Skeletal muscle satellite cell (primary cell): Measurements from ENCODE around the gene ANGEL1.

Experiments
- H3K27me3 ChIP-seq: 2 replicates; pipeline ENCODE4 v1.7.0; 2013; ENCODE audit warnings: low read length; ENCODE audit not compliant: control insufficient read depth, insufficient read depth
- H3K36me3 ChIP-seq: 2 replicates; pipeline ENCODE4 v1.7.0; 2013; ENCODE audit warnings: mild to moderate bottlenecking, control low read depth, low read length; ENCODE audit not compliant: insufficient read depth
- H3K4me1 ChIP-seq: 2 replicates; pipeline ENCODE4 v1.7.0; 2013; ENCODE audit warnings: low read length; ENCODE audit not compliant: control insufficient read depth, insufficient read depth
- H3K4me2 ChIP-seq: 2 replicates; pipeline ENCODE4 v1.7.0; 2013; ENCODE audit warnings: mild to moderate bottlenecking, low read length
- H3K4me3 ChIP-seq: 2 replicates; pipeline ENCODE4 v1.7.0; 2013; ENCODE audit warnings: low read length
- H3K9ac ChIP-seq: 2 replicates; pipeline ENCODE4 v1.7.0; 2013; ENCODE audit warnings: mild to moderate bottlenecking, low read depth, low read length, moderate library complexity
- H3K9me3 ChIP-seq: replicated peaks from 2 replicates; pipeline ENCODE4 v1.7.0; 2013; ENCODE audit warnings: mild to moderate bottlenecking, control low read depth, low read length

ANGEL1 gene

GRCh38 chr14:76834241-76834661 is 21.6 kb upstream of the ANGEL1 start:
- Histone ChIP-seq H3K4me1 (peaks cover 1% of the 10 kb centered on the region), H3K4me3 (no peak overlapping the region), H3K36me3 (no peaks in the 10 kb centered on the region), H3K9me3 (no peaks in the 10 kb centered on the region), H3K27me3 (peaks cover 27% of the 10 kb centered on the region), H3K4me2 (no peak overlapping the region), H3K9ac (no peak overlapping the region)

- Histone ChIP-seq H3K9me3 (no peaks in the 10 kb centered on the region), H3K36me3 (no peaks in the 10 kb centered on the region), H3K4me2 (no peak overlapping the region), H3K27me3 (peaks cover 15% of the 10 kb centered on the region), H3K9ac (no peak overlapping the region), H3K4me3 (no peak overlapping the region), H3K4me1 (peaks cover 14% of the 10 kb centered on the region)
Observed at GRCh38 chr14:76833011-76833410, 20.3 kb upstream of the ANGEL1 start.

GRCh38 chr14:76832503-76832988 is 19.9 kb upstream of the ANGEL1 start:
- Histone ChIP-seq H3K27me3 (peaks cover 10% of the 10 kb centered on the region), H3K9ac (no peak overlapping the region), H3K36me3 (no peaks in the 10 kb centered on the region), H3K4me1 (peaks cover 17% of the 10 kb centered on the region), H3K9me3 (no peaks in the 10 kb centered on the region), H3K4me3 (no peak overlapping the region), H3K4me2 (no peak overlapping the region)

GRCh38 chr14:76830556-76830955 is 17.9 kb upstream of the ANGEL1 start:
- H3K27me3 ChIP-seq: peaks cover 4% of the 10 kb centered on the region
- peaks cover 17% of the 10 kb centered on the region for H3K4me1 ChIP-seq
- H3K9me3 ChIP-seq: no peaks in the 10 kb centered on the region
- H3K4me3 ChIP-seq: no peak overlapping the region
- H3K4me2 ChIP-seq: no peak overlapping the region
- H3K9ac ChIP-seq: no peak overlapping the region
- H3K36me3 ChIP-seq: no peaks in the 10 kb centered on the region

- Histone ChIP-seq H3K4me3 (no peak overlapping the region), H3K4me1 (peaks cover 17% of the 10 kb centered on the region), H3K9ac (no peak overlapping the region), H3K9me3 (no peaks in the 10 kb centered on the region), H3K27me3 (peaks cover 7% of the 10 kb centered on the region), H3K36me3 (no peaks in the 10 kb centered on the region), H3K4me2 (no peak overlapping the region)
Observed at GRCh38 chr14:76829650-76830421, 17.2 kb upstream of the ANGEL1 start.

GRCh38 chr14:76829013-76829365 is 16.3 kb upstream of the ANGEL1 start:
- H3K9me3 ChIP-seq: no peaks in the 10 kb centered on the region

GRCh38 chr14:76828339-76829012 is 15.8 kb upstream of the ANGEL1 start:
- no peaks in the 10 kb centered on the region for H3K36me3 ChIP-seq
- H3K9me3 ChIP-seq: no peaks in the 10 kb centered on the region
- H3K27me3 ChIP-seq: peaks cover 8% of the 10 kb centered on the region
- peak overlapping the region; percentile 65 for H3K4me3 ChIP-seq
- H3K4me2 ChIP-seq: peak overlapping the region; percentile 87
- peak overlapping the region; percentile 78 for H3K9ac ChIP-seq
- peaks cover 17% of the 10 kb centered on the region for H3K4me1 ChIP-seq

More at GRCh38 chr14:76829013-76829365, 16.3 kb upstream of the ANGEL1 start:
- Histone ChIP-seq H3K9ac (no peak overlapping the region), H3K27me3 (peaks cover 8% of the 10 kb centered on the region), H3K4me2 (no peak overlapping the region), H3K4me1 (peaks cover 17% of the 10 kb centered on the region), H3K36me3 (no peaks in the 10 kb centered on the region), H3K4me3 (no peak overlapping the region)

GRCh38 chr14:76827696-76828296 is 15.1 kb upstream of the ANGEL1 start:
- no peaks in the 10 kb centered on the region for H3K36me3 ChIP-seq
- H3K27me3 ChIP-seq: peaks cover 12% of the 10 kb centered on the region
- H3K4me3 ChIP-seq: peak overlapping the region; percentile 65
- H3K9me3 ChIP-seq: no peaks in the 10 kb centered on the region
- H3K4me2 ChIP-seq: peak overlapping the region; percentile 87
- H3K4me1 ChIP-seq: peaks cover 17% of the 10 kb centered on the region
- H3K9ac ChIP-seq: peak overlapping the region; percentile 78

GRCh38 chr14:76826122-76826521 is 13.4 kb upstream of the ANGEL1 start, which contains the start of gene LRRC74A:
Gene LRRC74A (plus strand): TSS chr14:76826408. CDS start chr14:76826698, 290 bp downstream.
- H3K4me1 ChIP-seq: peaks cover 17% of the 10 kb centered on the region
- no peak within 1 kb of the TSS for H3K9ac ChIP-seq
- no peak within 1 kb of the TSS for H3K4me2 ChIP-seq
- H3K4me3 ChIP-seq: no peak within 1 kb of the TSS
- no peaks in the 10 kb centered on the region for H3K9me3 ChIP-seq
- H3K27me3 ChIP-seq: peaks cover 14% of the 10 kb centered on the region
- no peaks in the 10 kb centered on the region for H3K36me3 ChIP-seq

- H3K4me2 ChIP-seq: no peak overlapping the region
- H3K4me3 ChIP-seq: no peak overlapping the region
- no peaks in the 10 kb centered on the region for H3K36me3 ChIP-seq
- no peak overlapping the region for H3K9ac ChIP-seq
- H3K9me3 ChIP-seq: no peaks in the 10 kb centered on the region
- no peaks in the 10 kb centered on the region for H3K4me1 ChIP-seq
- H3K27me3 ChIP-seq: peaks cover 45% of the 10 kb centered on the region
Observed at GRCh38 chr14:76820700-76821099, 8.0 kb upstream of the ANGEL1 start.
